SK-N-SH (cell line): ENCODE measurements around the gene SNRNP200. TPM values are rescaled to one million over a fixed set of nuclear protein-coding genes. Genes with fewer than 3 reads are reported as not detected.
A peak's percentile ranks its signal among the peaks of the same experiment; 100 is the strongest.

ENCODE experiments used
- CTCF ChIA-PET: fragments of 300-600, 350-600 bp; formaldehyde crosslinking; extraction: SDS; loops from one replicate; lab custom pipeline; 2021; lab: Yijun Ruan, JAX
- POLR2A ChIA-PET: fragments of 350-600 bp; sonication (Branson Sonifier 250); formaldehyde crosslinking; extraction: SDS; loops from one replicate; lab custom pipeline; 2020; ENCODE audit warnings: antibody characterized with exemption, inconsistent platforms; lab: Yijun Ruan, JAX
- DNase-seq: peaks from one replicate; pipeline ENCODE4 v3.0.0; 2012
- H2AFZ ChIP-seq: fragments of 200-600 bp; sonication (generic); 2 replicates; pipeline ENCODE4 v1.8.1; 2016; ENCODE audit warnings: antibody characterized with exemption, mild to moderate bottlenecking, low read depth
- H3F3A ChIP-seq: fragments of 200-600 bp; sonication (generic); replicated peaks from 2 replicates; pipeline ENCODE3; 2016; ENCODE audit warnings: antibody characterized with exemption, mild to moderate bottlenecking; ENCODE audit not compliant: insufficient read depth
- H3K27ac ChIP-seq, 2 experiments: fragments of 200-500 bp in 1 of 2; fragments of 200-600 bp in 1 of 2; sonication (Bioruptor generic) in 1 of 2; sonication (generic), shearing (Covaris generic) in 1 of 2; 2 replicates each; pipeline versions ENCODE4 v1.5.1 to v1.6.1; 2014 to 2016; ENCODE audit warnings: low read depth in 2 of 2, inconsistent platforms in 1 of 2, low read length in 1 of 2, mild to moderate bottlenecking in 1 of 2, mixed read lengths in 1 of 2
- H3K27me3 ChIP-seq: fragments of 200-600 bp; sonication (generic), shearing (Covaris generic); 2 replicates; pipeline ENCODE4 v1.6.1; 2016; ENCODE audit warnings: mixed run types; ENCODE audit not compliant: insufficient read depth
- H3K36me3 ChIP-seq, 2 experiments: fragments of 200-500 bp in 1 of 2; fragments of 200-600 bp in 1 of 2; sonication (Bioruptor generic) in 1 of 2; sonication (generic) in 1 of 2; replicated peaks in 1 of 2; 2 replicates each; pipeline versions ENCODE3 to v1.5.1; 2014 to 2016; ENCODE audit warnings: low read length in 1 of 2, mild to moderate bottlenecking in 1 of 2; ENCODE audit not compliant: insufficient read depth in 2 of 2, control insufficient read depth in 1 of 2
- H3K4me1 ChIP-seq, 2 experiments: fragments of 200-500 bp in 1 of 2; fragments of 200-600 bp in 1 of 2; sonication (Bioruptor generic) in 1 of 2; sonication (generic), shearing (Covaris generic) in 1 of 2; 2 replicates each; pipeline versions ENCODE4 v1.5.1 to v1.6.1; 2014 to 2016; ENCODE audit warnings: low read depth in 1 of 2, low read length in 1 of 2, mixed run types in 1 of 2; ENCODE audit not compliant: insufficient read depth in 2 of 2, control insufficient read depth in 1 of 2
- H3K4me2 ChIP-seq: fragments of 200-600 bp; sonication (generic), shearing (Covaris generic); 2 replicates; pipeline ENCODE4 v1.6.1; 2017; ENCODE audit warnings: mixed run types
- H3K4me3 ChIP-seq, 2 experiments: fragments of 200-500 bp in 1 of 2; fragments of 200-600 bp in 1 of 2; sonication (Bioruptor generic) in 1 of 2; sonication (generic), shearing (Covaris generic) in 1 of 2; 2 replicates each; pipeline versions ENCODE4 v1.5.1 to v1.8.1; 2014 to 2016; ENCODE audit warnings: low read depth in 2 of 2, inconsistent platforms in 1 of 2, low read length in 1 of 2, mild to moderate bottlenecking in 1 of 2, mixed read lengths in 1 of 2, moderate library complexity in 1 of 2
- H3K79me2 ChIP-seq: fragments of 200-600 bp; sonication (generic); 2 replicates; pipeline ENCODE4 v1.8.1; 2017; ENCODE audit warnings: mild to moderate bottlenecking; ENCODE audit not compliant: insufficient read depth
- H3K9ac ChIP-seq: fragments of 200-600 bp; sonication (generic); 2 replicates; pipeline ENCODE4 v1.6.1; 2017; ENCODE audit warnings: mixed run types
- H3K9me2 ChIP-seq: fragments of 200-600 bp; sonication (generic); 2 replicates; pipeline ENCODE4 v1.6.1; 2017; ENCODE audit warnings: mixed run types
- H3K9me3 ChIP-seq: fragments of 200-600 bp; sonication (generic); 2 replicates; pipeline ENCODE4 v1.6.1; 2017; ENCODE audit warnings: mixed run types, mild to moderate bottlenecking, moderate library complexity
- H4K20me1 ChIP-seq: fragments of 200-600 bp; sonication (generic); 2 replicates; pipeline ENCODE4 v1.6.1; 2017; ENCODE audit warnings: mild to moderate bottlenecking, mixed run types; ENCODE audit not compliant: insufficient read depth
- ELF1 ChIP-seq: IDR thresholded peaks from 2 replicates; pipeline ENCODE4 v1.4.0; 2012
- FOXJ3 ChIP-seq: sonication (generic); formaldehyde crosslinking; IDR thresholded peaks from 2 replicates; pipeline ENCODE4 v1.5.1; 2020; ENCODE audit warnings: mild to moderate bottlenecking, missing genetic modification reagents
- FOXM1 ChIP-seq: IDR thresholded peaks from 2 replicates; pipeline ENCODE4 v1.4.0; 2012; ENCODE audit warnings: low read depth, mild to moderate bottlenecking
- GABPA ChIP-seq: IDR thresholded peaks from 2 replicates; pipeline ENCODE4 v1.4.0; 2012; ENCODE audit warnings: low read depth, mild to moderate bottlenecking
- JUND ChIP-seq: IDR thresholded peaks from 2 replicates; pipeline ENCODE4 v1.4.0; 2012
- SIN3A ChIP-seq: IDR thresholded peaks from 2 replicates; pipeline ENCODE4 v1.6.1; 2012; ENCODE audit warnings: low read depth, mild to moderate bottlenecking, low read length, moderate library complexity, borderline replicate concordance
- YY1 ChIP-seq: IDR thresholded peaks from 2 replicates; pipeline ENCODE4 v1.4.0; 2012; ENCODE audit warnings: low read depth, mild to moderate bottlenecking
- WGBS: methylation state at CpG from one replicate; pipeline ENCODE4 v1.1.6; 2017; ENCODE audit warnings: low lambda C conversion rate; 5-methylcytosine and 5-hydroxymethylcytosine counted together
- polyA plus RNA-seq, 3 experiments: library from polyadenylated mRNA; depleted of rRNA; stranded (reverse); fragments of >200 nt; gene quantifications; 2 replicates each; pipeline ENCODE4 v1.2.3, GENCODE V29; 2012
- TF ChIP-seq, protein P1 (sequence below): IDR thresholded peaks from 2 replicates; pipeline ENCODE4 v1.6.1; 2012; ENCODE audit warnings: mild to moderate bottlenecking, low read depth, low read length, moderate library complexity
- TF ChIP-seq, protein P2 (sequence below): IDR thresholded peaks from 2 replicates; pipeline ENCODE4 v1.4.0; 2012; ENCODE audit warnings: low read depth, borderline replicate concordance
- TF ChIP-seq, protein P3 (sequence below): IDR thresholded peaks from 2 replicates; pipeline ENCODE4 v1.4.0; 2012; ENCODE audit warnings: low read depth
- TF ChIP-seq, protein P4 (sequence below): fragments of 150-350 bp; IDR thresholded peaks from 2 replicates; pipeline ENCODE4 v1.6.1; 2016; ENCODE audit warnings: mild to moderate bottlenecking, low read depth, low read length

SNRNP200 gene
- polyA plus RNA-seq, 1 of the 3 experiments (the other 2 are of a cell fraction): 165 TPM

DNA sequence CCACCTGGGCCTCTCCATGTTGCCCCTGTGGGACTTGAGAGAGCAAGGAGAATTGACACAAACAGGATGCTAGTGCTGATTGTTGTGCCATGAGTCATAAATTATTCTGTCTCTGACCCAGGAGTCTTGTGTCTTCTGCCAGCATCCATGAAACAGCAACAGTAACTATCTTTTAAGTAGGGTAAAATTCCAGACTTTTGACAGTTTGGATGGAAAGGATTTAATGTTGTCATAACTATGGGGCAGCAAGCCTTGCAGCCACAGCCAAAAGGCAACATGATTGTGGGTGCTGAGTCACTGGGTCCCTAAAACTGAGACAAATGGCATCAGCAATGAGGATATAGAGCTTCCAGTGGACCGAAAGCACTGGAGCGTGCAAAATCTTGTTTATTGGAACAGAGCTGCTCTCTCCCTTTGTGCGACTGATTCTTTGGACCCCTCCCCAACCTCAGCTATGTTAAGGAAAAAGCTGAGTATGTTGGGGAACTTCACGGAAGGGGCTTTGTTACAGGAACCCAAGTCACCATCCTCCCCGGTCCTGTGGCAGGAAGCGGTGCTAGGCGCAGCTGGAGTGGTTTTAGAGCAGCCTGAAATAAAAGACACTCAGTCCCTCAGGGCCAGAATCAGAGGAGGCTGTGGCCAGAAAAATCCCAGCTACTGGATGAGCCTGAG, 10.2 kb upstream of the SNRNP200 start (continued):
- TF ChIP-seq, protein P1, sequence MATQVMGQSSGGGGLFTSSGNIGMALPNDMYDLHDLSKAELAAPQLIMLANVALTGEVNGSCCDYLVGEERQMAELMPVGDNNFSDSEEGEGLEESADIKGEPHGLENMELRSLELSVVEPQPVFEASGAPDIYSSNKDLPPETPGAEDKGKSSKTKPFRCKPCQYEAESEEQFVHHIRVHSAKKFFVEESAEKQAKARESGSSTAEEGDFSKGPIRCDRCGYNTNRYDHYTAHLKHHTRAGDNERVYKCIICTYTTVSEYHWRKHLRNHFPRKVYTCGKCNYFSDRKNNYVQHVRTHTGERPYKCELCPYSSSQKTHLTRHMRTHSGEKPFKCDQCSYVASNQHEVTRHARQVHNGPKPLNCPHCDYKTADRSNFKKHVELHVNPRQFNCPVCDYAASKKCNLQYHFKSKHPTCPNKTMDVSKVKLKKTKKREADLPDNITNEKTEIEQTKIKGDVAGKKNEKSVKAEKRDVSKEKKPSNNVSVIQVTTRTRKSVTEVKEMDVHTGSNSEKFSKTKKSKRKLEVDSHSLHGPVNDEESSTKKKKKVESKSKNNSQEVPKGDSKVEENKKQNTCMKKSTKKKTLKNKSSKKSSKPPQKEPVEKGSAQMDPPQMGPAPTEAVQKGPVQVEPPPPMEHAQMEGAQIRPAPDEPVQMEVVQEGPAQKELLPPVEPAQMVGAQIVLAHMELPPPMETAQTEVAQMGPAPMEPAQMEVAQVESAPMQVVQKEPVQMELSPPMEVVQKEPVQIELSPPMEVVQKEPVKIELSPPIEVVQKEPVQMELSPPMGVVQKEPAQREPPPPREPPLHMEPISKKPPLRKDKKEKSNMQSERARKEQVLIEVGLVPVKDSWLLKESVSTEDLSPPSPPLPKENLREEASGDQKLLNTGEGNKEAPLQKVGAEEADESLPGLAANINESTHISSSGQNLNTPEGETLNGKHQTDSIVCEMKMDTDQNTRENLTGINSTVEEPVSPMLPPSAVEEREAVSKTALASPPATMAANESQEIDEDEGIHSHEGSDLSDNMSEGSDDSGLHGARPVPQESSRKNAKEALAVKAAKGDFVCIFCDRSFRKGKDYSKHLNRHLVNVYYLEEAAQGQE: no peak
- TF ChIP-seq YY1: no peak
- no peak for TF ChIP-seq GABPA
- TF ChIP-seq ELF1: no peak
- TF ChIP-seq FOXM1: no peak
- TF ChIP-seq FOXJ3: no peak
- TF ChIP-seq, protein P2, sequence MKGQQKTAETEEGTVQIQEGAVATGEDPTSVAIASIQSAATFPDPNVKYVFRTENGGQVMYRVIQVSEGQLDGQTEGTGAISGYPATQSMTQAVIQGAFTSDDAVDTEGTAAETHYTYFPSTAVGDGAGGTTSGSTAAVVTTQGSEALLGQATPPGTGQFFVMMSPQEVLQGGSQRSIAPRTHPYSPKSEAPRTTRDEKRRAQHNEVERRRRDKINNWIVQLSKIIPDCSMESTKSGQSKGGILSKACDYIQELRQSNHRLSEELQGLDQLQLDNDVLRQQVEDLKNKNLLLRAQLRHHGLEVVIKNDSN: no peak
- peak; percentile 84 for TF ChIP-seq JUND
- TF ChIP-seq, protein P3, sequence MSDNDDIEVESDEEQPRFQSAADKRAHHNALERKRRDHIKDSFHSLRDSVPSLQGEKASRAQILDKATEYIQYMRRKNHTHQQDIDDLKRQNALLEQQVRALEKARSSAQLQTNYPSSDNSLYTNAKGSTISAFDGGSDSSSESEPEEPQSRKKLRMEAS: peak; percentile 30; the same call in 1 of the 2 replicates
- no peak for TF ChIP-seq SIN3A

DNA sequence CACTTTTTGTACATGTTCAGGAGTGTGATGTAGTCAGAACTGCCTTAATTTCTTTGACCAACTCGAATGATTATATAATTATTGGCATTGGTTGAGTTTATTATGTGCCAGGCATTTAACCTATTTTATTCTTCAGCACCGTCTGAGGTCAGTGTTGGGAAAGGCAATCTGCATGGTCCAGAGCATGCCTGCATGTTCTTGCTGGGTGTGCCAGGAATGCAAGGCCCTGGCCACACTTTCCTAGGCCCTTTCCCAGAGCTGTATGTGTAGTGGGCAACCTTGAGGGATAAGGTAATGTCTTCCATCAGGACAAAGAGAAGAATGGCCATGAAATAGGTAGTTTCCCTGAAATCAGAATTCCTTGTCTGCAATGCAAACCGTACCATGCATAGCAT, 9.7 kb upstream of the SNRNP200 start:
- no peak for TF ChIP-seq JUND
- TF ChIP-seq, protein P4, sequence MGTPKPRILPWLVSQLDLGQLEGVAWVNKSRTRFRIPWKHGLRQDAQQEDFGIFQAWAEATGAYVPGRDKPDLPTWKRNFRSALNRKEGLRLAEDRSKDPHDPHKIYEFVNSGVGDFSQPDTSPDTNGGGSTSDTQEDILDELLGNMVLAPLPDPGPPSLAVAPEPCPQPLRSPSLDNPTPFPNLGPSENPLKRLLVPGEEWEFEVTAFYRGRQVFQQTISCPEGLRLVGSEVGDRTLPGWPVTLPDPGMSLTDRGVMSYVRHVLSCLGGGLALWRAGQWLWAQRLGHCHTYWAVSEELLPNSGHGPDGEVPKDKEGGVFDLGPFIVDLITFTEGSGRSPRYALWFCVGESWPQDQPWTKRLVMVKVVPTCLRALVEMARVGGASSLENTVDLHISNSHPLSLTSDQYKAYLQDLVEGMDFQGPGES: no peak
- no peak for TF ChIP-seq FOXJ3
- TF ChIP-seq, protein P2: no peak
- TF ChIP-seq, protein P1: no peak
- TF ChIP-seq, all 33 proteins: peak for 0
- no peaks in the 10 kb centered on the region for H3K79me2 ChIP-seq
- H3K9me2 ChIP-seq: no peaks in the 10 kb centered on the region
- no peaks in the 10 kb centered on the region for H3K27me3 ChIP-seq
- no peaks in the 10 kb centered on the region for H3K36me3 ChIP-seq
- peak overlapping the region in 1 of 2 experiments; percentile 86; a peak in 2 of 4 replicates for H3K27ac ChIP-seq
- H2AFZ ChIP-seq: no peak overlapping the region
- WGBS: 65% methylated on average over 3 of the region's 3 CpGs
- H3K4me3 ChIP-seq: no peak overlapping the region
- H4K20me1 ChIP-seq: no peaks in the 10 kb centered on the region
- peaks cover 0 to 13% of the 10 kb centered on the region in 2 experiments; a peak in 2 of 4 replicates for H3K4me1 ChIP-seq
- no peaks in the 10 kb centered on the region for H3K9me3 ChIP-seq
- H3K9ac ChIP-seq: no peak overlapping the region
- ChIA-PET CTCF (interaction anchor here (1.6 kb wide), 1 partner anchor 10 kb away, joined by 5 read pairs; the partner anchor contains the start of gene ITPRIPL1), POLR2A (no interaction called here)
- H3K4me2 ChIP-seq: peak overlapping the region; percentile 48
- H3F3A ChIP-seq: peaks cover 14% of the 10 kb centered on the region
- DNase-seq: no peak
